GM18498 (cell line): ENCODE measurements around the gene DEFB118.
"Not testable (repeated sequence)": the region's sequence is repeated elsewhere in the genome, so short reads cannot be mapped to it uniquely, and the experiment has no call there.

Experiments
- ATAC-seq: cut with Tn5 transposase; IDR thresholded peaks from one replicate; pipeline ENCODE4 v1.9.1; 2021; ENCODE audit warnings: mild to moderate bottlenecking, moderate library complexity; ENCODE audit not compliant: unreplicated experiment

DEFB118 gene

GRCh38 chr20:31368301-31368700 lies at the start of gene DEFB118:
TSS of gene DEFB118 (plus strand) at chr20:31368601. CDS start at chr20:31368651, 50 bp downstream.
- no peak for ATAC-seq

- ATAC-seq, result no peak
Observed at GRCh38 chr20:31322504-31322903, 45.9 kb upstream of the DEFB118 start.

- ATAC-seq, result no peak
Observed at GRCh38 chr20:31330893-31331292, 37.5 kb upstream of the DEFB118 start.

GRCh38 chr20:31341470-31341869 lies 26.9 kb upstream of the DEFB118 start:
- no peak for ATAC-seq

- ATAC-seq, result no peak
Observed at GRCh38 chr20:31355981-31356380, 12.4 kb upstream of the DEFB118 start.

GRCh38 chr20:31363295-31363694 lies 5.1 kb upstream of the DEFB118 start:
- no peak for ATAC-seq

- ATAC-seq, result not testable (repeated sequence)
Observed at GRCh38 chr20:31364272-31364671, 4.1 kb upstream of the DEFB118 start.

- ATAC-seq, result no peak
Observed at GRCh38 chr20:31374346-31374745, 5.9 kb downstream of the DEFB118 start.

GRCh38 chr20:31390490-31390889 lies 22.1 kb downstream of the DEFB118 start, which contains the start of gene DEFB119:
TSS of gene DEFB119 (minus strand) at chr20:31390590. CDS start at chr20:31390483, 107 bp downstream.
- no peak for ATAC-seq

GRCh38 chr20:31392836-31393235 lies 24.4 kb downstream of the DEFB118 start:
- no peak for ATAC-seq

- no peak for ATAC-seq
Observed at GRCh38 chr20:31394900-31395299, 26.5 kb downstream of the DEFB118 start.

GRCh38 chr20:31403886-31404285 lies 35.5 kb downstream of the DEFB118 start:
- no peak for ATAC-seq

GRCh38 chr20:31406115-31406514 lies 37.7 kb downstream of the DEFB118 start, which contains the start of gene DEFB121:
TSS of gene DEFB121 (minus strand) at chr20:31406215. CDS start at chr20:31406152, 63 bp downstream.
- ATAC-seq, result no peak

GRCh38 chr20:31410011-31410410 lies 41.6 kb downstream of the DEFB118 start:
- ATAC-seq, result no peak

GRCh38 chr20:31414381-31414780 lies 46.0 kb downstream of the DEFB118 start:
- ATAC-seq, result no peak

GRCh38 chr20:31415653-31416052 lies 47.3 kb downstream of the DEFB118 start:
- ATAC-seq, result no peak

GRCh38 chr20:31418307-31418706 lies 49.9 kb downstream of the DEFB118 start:
- ATAC-seq, result no peak
